Neural crest cell (in vitro differentiated cells): ENCODE results near the gene FGR. TPM values are rescaled to one million over a fixed set of nuclear protein-coding genes. Genes with fewer than 3 reads are reported as not detected.
"Not testable (repeated sequence)": the region's sequence is repeated elsewhere in the genome, so short reads cannot be mapped to it uniquely, and the experiment has no call there.

Source experiments
- DNase-seq: peaks from one replicate; pipeline ENCODE4 v3.0.0; 2021; ENCODE audit warnings: low read depth, mixed read lengths, low spot score
- H3K27ac Mint-ChIP-seq: one replicate; pipeline ENCODE4 v1.8.0; 2021; ENCODE audit warnings: mild to moderate bottlenecking, mixed read lengths; ENCODE audit not compliant: unreplicated experiment
- H3K27me3 Mint-ChIP-seq: 2 replicates; pipeline ENCODE4 v1.8.0; 2021; ENCODE audit warnings: low read depth, mild to moderate bottlenecking, mixed read lengths
- H3K36me3 Mint-ChIP-seq: 2 replicates; pipeline ENCODE4 v1.8.0; 2021; ENCODE audit warnings: low read depth, mild to moderate bottlenecking, mixed read lengths
- H3K4me1 Mint-ChIP-seq: 2 replicates; pipeline ENCODE4 v1.8.0; 2021; ENCODE audit warnings: mixed read lengths
- H3K4me3 Mint-ChIP-seq: one replicate; pipeline ENCODE4 v1.8.0; 2021; ENCODE audit warnings: mild to moderate bottlenecking, mixed read lengths
- H3K9me3 Mint-ChIP-seq: 2 replicates; pipeline ENCODE4 v1.8.0; 2021; ENCODE audit warnings: mixed read lengths
- total RNA-seq: library from RNA; stranded (reverse); gene quantifications from 2 replicates; pipeline ENCODE4 v1.2.1, GENCODE V29; 2021
- TF ChIP-seq, protein P1 (sequence below): fragments of 200-600 bp; sonication (generic); conservative IDR thresholded peaks from 2 replicates; pipeline ENCODE4 v1.5.0; 2021; ENCODE audit warnings: antibody characterized with exemption, mild to moderate bottlenecking

Gene FGR
- total RNA-seq, 1 donor from 2014 or later, result not detected

DNA sequence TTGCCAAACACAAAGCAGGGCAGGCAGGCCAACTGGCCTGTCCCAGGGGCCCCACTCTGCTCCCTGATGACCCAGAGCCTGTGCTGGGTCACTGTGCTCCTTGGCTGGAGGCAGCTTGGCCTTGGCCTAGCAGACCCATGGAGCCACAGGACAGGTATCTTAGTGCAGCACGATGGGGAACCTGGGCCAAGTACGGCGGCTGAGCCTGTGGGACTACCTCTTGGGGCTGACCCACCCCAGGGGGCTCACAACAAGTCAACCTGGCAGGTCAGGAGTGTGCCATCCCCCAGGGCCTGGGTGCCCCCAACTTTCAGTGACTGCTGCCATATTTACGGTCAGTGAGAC, 10.1 kb upstream of the FGR start:
- Mint-ChIP-seq H3K27ac (no peak overlapping the region), H3K9me3 (no peaks in the 10 kb centered on the region), H3K27me3 (no peaks in the 10 kb centered on the region), H3K4me3 (no peak overlapping the region), H3K36me3 (no peaks in the 10 kb centered on the region), H3K4me1 (peaks cover 11% of the 10 kb centered on the region)
- DNase-seq, result no peak
- TF ChIP-seq, protein P1, sequence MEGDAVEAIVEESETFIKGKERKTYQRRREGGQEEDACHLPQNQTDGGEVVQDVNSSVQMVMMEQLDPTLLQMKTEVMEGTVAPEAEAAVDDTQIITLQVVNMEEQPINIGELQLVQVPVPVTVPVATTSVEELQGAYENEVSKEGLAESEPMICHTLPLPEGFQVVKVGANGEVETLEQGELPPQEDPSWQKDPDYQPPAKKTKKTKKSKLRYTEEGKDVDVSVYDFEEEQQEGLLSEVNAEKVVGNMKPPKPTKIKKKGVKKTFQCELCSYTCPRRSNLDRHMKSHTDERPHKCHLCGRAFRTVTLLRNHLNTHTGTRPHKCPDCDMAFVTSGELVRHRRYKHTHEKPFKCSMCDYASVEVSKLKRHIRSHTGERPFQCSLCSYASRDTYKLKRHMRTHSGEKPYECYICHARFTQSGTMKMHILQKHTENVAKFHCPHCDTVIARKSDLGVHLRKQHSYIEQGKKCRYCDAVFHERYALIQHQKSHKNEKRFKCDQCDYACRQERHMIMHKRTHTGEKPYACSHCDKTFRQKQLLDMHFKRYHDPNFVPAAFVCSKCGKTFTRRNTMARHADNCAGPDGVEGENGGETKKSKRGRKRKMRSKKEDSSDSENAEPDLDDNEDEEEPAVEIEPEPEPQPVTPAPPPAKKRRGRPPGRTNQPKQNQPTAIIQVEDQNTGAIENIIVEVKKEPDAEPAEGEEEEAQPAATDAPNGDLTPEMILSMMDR, result no peak

DNA sequence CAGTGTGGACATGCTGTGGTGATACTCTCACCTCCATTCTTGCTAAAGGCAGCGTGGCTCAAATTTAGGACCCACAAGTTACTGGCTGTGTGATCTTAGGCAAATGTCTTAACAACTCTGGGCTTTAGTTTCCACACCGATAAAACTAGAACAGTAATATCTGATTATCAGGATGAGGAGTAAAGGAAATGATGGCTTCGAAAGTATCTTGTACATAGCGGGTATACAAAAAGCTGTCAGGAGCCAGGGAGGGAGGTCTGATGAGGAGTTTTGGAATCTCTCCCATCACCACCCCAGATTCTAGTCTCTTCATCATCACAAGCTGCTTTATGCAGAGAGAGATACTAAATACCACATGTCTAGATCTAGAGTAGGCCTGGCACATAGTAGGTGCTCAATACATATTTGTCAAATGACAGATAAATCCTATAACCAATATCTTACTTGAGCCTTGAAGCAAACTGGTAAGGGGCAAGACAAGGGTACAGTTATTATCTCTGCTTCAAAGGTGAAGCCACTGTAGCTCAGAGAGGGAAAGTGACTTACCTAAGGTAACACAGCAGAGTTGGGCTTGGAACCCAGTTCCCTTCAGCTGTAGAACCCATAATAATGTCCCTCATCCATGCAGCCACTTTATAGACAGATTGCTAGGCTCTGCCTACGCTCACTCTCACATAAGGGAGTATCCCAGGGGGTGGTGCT, 9.5 kb upstream of the FGR start:
- H3K27me3 Mint-ChIP-seq, result no peaks in the 10 kb centered on the region
- TF ChIP-seq, protein P1, result no peak
- no peaks in the 10 kb centered on the region for H3K9me3 Mint-ChIP-seq
- no peak for DNase-seq
- H3K4me3 Mint-ChIP-seq, result no peak overlapping the region
- H3K4me1 Mint-ChIP-seq, result peaks cover 8% of the 10 kb centered on the region
- H3K27ac Mint-ChIP-seq, result no peak overlapping the region
- no peaks in the 10 kb centered on the region for H3K36me3 Mint-ChIP-seq

DNA sequence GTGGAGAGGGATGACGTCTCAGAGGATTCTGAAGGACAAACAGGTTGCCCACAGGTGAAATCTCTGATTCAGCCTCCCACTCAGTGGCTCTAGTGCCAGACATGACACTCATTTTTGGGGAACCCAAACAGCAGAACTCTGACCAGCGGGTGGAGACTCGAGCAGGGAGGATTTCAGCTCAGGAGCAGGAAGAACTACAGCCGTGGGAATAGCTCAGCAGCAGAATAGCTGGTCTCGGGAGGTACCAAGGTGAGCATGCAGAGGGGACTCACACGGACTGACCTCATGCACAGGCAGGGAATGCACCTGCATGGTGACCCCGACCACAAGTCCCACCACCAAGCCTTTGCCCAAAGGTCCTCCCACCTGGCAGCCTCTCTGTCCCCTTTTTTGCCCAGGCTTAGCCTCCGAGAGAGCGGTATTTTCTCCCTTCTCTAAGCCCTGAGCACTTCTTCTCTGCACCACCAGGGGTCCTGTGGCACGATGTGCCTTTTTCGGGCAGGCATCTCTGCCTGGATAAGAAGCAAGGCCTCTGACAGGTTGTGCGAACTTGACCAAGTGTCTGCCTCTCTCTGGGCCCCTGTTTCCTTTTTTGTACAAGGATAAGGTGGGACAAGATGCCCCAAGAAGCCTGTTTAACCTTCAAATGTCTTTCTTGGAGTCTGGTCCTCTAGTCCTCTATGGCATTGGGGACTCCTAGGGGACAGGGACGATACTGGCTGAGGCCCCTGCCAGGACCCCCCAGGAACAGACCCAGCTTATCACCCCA, 8.8 kb upstream of the FGR start:
- Mint-ChIP-seq H3K9me3 (no peaks in the 10 kb centered on the region), H3K27ac (no peak overlapping the region), H3K4me3 (no peak overlapping the region), H3K27me3 (no peaks in the 10 kb centered on the region), H3K36me3 (no peaks in the 10 kb centered on the region), H3K4me1 (peaks cover 8% of the 10 kb centered on the region)
- DNase-seq, result peak; percentile 60
- TF ChIP-seq, protein P1, result peak; percentile 80

DNA sequence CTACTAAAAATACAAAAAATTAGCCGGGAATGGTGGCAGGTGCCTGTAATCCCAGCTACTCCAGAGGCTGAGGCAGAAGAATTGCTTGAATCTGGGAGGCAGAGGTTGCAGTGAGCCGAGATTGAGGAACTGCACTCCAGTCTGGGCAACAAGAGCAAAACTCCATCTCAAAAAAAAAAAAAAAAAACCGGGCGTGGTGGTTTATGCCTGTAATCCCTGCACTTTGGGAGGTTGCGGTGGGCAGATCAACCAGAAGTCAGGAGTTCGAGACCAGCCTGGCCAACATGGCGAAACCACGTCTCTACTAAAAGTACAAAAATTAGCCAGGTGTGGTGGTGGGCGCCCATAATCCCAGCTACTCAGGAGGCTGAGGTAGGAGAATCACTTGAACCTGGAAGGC, 5.5 kb upstream of the FGR start:
- peaks cover 19% of the 10 kb centered on the region for H3K4me1 Mint-ChIP-seq
- not testable (repeated sequence) for H3K9me3 Mint-ChIP-seq, H3K27ac Mint-ChIP-seq, DNase-seq, H3K36me3 Mint-ChIP-seq, H3K27me3 Mint-ChIP-seq, H3K4me3 Mint-ChIP-seq

DNA sequence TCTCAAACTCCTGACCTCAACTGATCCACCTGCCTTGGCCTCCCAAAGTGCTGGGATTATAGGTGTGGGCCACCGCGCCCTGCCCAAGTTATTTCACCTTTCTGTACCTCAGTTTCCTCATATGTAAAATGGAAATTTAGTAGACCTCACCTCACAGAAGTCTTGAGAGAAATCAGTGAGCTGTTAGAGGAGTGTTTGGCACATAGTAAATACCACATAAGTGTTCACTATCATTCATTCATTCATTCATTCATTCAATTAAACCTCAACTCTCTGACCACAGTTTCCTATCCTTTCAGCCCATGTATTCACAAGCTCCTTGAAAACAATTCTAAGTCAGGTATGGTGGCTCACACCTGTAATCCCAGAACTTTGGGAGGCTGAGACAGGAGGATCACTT, 3.8 kb upstream of the FGR start:
- H3K36me3 Mint-ChIP-seq, result no peaks in the 10 kb centered on the region

More for the DNA sequence above, 3.8 kb upstream of the FGR start:
- TF ChIP-seq, protein P1, result no peak
- no peak overlapping the region for H3K4me3 Mint-ChIP-seq
- H3K27ac Mint-ChIP-seq, result no peak overlapping the region
- H3K9me3 Mint-ChIP-seq, result no peaks in the 10 kb centered on the region
- H3K4me1 Mint-ChIP-seq, result peaks cover 17% of the 10 kb centered on the region
- no peak for DNase-seq
- peaks cover 10% of the 10 kb centered on the region for H3K27me3 Mint-ChIP-seq
